ENCODE results near the gene FRMPD1. TPM values are rescaled to one million over a fixed set of nuclear protein-coding genes. Genes with fewer than 3 reads are reported as not detected.

FRMPD1 gene
- total RNA-seq, 1 donor from 2014 or later, result 0.07 TPM

DNA sequence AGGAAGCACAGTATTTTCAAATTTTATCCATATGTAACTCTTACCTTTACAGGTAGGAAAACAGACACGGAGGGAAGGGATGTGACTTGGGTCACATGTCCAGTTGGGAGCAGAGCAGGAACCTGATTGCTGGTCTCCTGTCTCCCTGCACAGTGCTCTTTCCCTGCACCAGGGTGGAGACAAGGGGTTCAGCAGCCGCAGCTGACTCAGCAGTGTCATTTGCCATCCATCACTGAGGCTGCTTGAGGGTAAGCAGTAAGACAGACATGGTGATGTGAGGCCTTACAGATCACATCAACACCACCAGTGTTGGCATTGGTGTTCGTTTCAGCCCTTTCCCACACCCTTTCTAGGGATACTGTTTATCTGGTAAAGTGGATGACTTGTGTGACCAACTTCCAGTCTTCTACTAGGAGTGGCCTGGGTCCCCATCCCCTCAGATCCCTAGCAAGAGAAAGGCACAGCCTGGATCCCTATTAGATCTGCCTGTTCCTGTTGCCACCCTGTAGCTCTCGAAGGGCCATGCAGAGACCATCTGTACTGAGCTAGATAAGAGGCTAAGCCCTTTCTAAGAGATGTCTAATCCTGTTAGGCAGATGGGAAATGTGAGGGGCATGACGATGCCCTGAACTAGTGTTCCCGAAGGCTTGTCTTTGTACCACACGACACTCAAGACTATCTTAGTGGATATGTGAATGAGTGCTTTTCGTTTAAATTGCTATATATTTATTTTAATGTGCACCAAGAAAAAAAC is 29.1 kb downstream of the FRMPD1 start:
- Histone ChIP-seq H3K4me3 (ENCODE audit: insufficient read depth, low read depth, low read length) (no peak overlapping the region), H3K36me3 (ENCODE audit: insufficient read depth, low read length) (no peaks in the 10 kb centered on the region), H4K20me1 (ENCODE audit: insufficient read depth, low read length) (no peaks in the 10 kb centered on the region), H3K4me2 (ENCODE audit: low read length) (no peak overlapping the region), H3K4me1 (ENCODE audit: insufficient read depth, low read length) (no peaks in the 10 kb centered on the region), H3K79me2 (ENCODE audit: insufficient read depth, low read length) (no peaks in the 10 kb centered on the region), H2AFZ (ENCODE audit: low read depth, low read length) (no peak overlapping the region), H3K9ac (ENCODE audit: low read length) (no peak overlapping the region), H3K27ac (ENCODE audit: low read depth, low read length) (no peak overlapping the region), H3K9me3 (ENCODE audit: insufficient read depth, low read depth, low read length) (no peaks in the 10 kb centered on the region), H3K27me3 (ENCODE audit: insufficient read depth, low read length) (peaks cover 63% of the 10 kb centered on the region)
- H3K9me3 Mint-ChIP-seq (ENCODE audit: unreplicated experiment), result no peaks in the 10 kb centered on the region
- no peak for FAIRE-seq
- DNase-seq (ENCODE audit: low read depth), result no peak
- H3K36me3 Mint-ChIP-seq (ENCODE audit: low read depth, unreplicated experiment), result no peaks in the 10 kb centered on the region
- no peak overlapping the region for H3K4me3 Mint-ChIP-seq (ENCODE audit: unreplicated experiment)
- peaks cover 61% of the 10 kb centered on the region for H3K27me3 Mint-ChIP-seq (ENCODE audit: low read depth, unreplicated experiment)
- no peak overlapping the region for H3K27ac Mint-ChIP-seq (ENCODE audit: unreplicated experiment)
- TF ChIP-seq, protein P1, sequence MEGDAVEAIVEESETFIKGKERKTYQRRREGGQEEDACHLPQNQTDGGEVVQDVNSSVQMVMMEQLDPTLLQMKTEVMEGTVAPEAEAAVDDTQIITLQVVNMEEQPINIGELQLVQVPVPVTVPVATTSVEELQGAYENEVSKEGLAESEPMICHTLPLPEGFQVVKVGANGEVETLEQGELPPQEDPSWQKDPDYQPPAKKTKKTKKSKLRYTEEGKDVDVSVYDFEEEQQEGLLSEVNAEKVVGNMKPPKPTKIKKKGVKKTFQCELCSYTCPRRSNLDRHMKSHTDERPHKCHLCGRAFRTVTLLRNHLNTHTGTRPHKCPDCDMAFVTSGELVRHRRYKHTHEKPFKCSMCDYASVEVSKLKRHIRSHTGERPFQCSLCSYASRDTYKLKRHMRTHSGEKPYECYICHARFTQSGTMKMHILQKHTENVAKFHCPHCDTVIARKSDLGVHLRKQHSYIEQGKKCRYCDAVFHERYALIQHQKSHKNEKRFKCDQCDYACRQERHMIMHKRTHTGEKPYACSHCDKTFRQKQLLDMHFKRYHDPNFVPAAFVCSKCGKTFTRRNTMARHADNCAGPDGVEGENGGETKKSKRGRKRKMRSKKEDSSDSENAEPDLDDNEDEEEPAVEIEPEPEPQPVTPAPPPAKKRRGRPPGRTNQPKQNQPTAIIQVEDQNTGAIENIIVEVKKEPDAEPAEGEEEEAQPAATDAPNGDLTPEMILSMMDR (IDR thresholded peaks at IDR 0.05; ENCODE audit: insufficient read depth, low read depth, low read length), result no peak
- TF ChIP-seq EZH2 (IDR thresholded peaks at IDR 0.05; ENCODE audit: insufficient read depth, low read length), result no peak
- H3K4me1 Mint-ChIP-seq (ENCODE audit: low read depth, unreplicated experiment), result peaks cover 1% of the 10 kb centered on the region

DNA sequence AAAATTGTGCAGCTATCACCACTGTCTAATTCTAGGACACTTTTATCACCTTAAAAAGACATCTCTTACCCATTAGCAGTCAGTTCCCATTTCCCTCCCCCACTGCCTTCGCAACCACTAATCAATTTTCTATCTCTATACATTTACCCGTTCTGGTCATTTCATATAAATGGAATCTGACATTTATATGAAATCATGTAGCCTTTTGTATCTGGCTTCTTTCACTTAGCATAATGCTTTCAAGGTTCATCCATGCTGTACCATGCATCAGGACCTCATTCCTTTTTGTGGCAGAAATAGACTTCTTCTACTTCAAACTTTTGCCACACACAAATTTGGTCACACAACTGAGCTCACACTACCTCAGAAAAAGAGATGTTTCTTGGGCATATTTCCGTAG is 32.2 kb downstream of the FRMPD1 start:
- Mint-ChIP-seq H3K27ac (ENCODE audit: unreplicated experiment) (no peak overlapping the region), H3K9me3 (ENCODE audit: unreplicated experiment) (no peaks in the 10 kb centered on the region), H3K36me3 (ENCODE audit: low read depth, unreplicated experiment) (no peaks in the 10 kb centered on the region), H3K27me3 (ENCODE audit: low read depth, unreplicated experiment) (peaks cover 43% of the 10 kb centered on the region), H3K4me3 (ENCODE audit: unreplicated experiment) (no peak overlapping the region), H3K4me1 (ENCODE audit: low read depth, unreplicated experiment) (peaks cover 1% of the 10 kb centered on the region)
- DNase-seq (ENCODE audit: low read depth), result no peak
- Histone ChIP-seq H3K9ac (ENCODE audit: low read length) (no peak overlapping the region), H3K36me3 (ENCODE audit: insufficient read depth, low read length) (no peaks in the 10 kb centered on the region), H4K20me1 (ENCODE audit: insufficient read depth, low read length) (no peaks in the 10 kb centered on the region), H3K79me2 (ENCODE audit: insufficient read depth, low read length) (no peaks in the 10 kb centered on the region), H3K9me3 (ENCODE audit: insufficient read depth, low read depth, low read length) (no peaks in the 10 kb centered on the region), H3K4me1 (ENCODE audit: insufficient read depth, low read length) (no peaks in the 10 kb centered on the region), H3K27me3 (ENCODE audit: insufficient read depth, low read length) (peaks cover 53% of the 10 kb centered on the region), H3K4me2 (ENCODE audit: low read length) (no peak overlapping the region), H2AFZ (ENCODE audit: low read depth, low read length) (no peak overlapping the region), H3K4me3 (ENCODE audit: insufficient read depth, low read depth, low read length) (no peak overlapping the region), H3K27ac (ENCODE audit: low read depth, low read length) (no peak overlapping the region)
- TF ChIP-seq EZH2 (IDR thresholded peaks at IDR 0.05; ENCODE audit: insufficient read depth, low read length), result no peak
- TF ChIP-seq, protein P1 (IDR thresholded peaks at IDR 0.05; ENCODE audit: insufficient read depth, low read depth, low read length), result no peak
- FAIRE-seq, result no peak
